Measurements from ENCODE around the gene PHYKPL.

PHYKPL gene

GRCh38 chr5:178208540-178209227 is 23.9 kb downstream of the PHYKPL start:
- TF ChIP-seq, protein P1, sequence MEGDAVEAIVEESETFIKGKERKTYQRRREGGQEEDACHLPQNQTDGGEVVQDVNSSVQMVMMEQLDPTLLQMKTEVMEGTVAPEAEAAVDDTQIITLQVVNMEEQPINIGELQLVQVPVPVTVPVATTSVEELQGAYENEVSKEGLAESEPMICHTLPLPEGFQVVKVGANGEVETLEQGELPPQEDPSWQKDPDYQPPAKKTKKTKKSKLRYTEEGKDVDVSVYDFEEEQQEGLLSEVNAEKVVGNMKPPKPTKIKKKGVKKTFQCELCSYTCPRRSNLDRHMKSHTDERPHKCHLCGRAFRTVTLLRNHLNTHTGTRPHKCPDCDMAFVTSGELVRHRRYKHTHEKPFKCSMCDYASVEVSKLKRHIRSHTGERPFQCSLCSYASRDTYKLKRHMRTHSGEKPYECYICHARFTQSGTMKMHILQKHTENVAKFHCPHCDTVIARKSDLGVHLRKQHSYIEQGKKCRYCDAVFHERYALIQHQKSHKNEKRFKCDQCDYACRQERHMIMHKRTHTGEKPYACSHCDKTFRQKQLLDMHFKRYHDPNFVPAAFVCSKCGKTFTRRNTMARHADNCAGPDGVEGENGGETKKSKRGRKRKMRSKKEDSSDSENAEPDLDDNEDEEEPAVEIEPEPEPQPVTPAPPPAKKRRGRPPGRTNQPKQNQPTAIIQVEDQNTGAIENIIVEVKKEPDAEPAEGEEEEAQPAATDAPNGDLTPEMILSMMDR (IDR thresholded peaks at IDR 0.05; ENCODE audit: low read depth, low read length): no peak
- DNase-seq (ENCODE audit: low read depth in 2 of 2): no peak
- no peak overlapping the region for H3K4me3 ChIP-seq (replicated peaks in 1 of 2; ENCODE audit: low read depth in 2 of 2, low read length in 2 of 2)

DNA sequence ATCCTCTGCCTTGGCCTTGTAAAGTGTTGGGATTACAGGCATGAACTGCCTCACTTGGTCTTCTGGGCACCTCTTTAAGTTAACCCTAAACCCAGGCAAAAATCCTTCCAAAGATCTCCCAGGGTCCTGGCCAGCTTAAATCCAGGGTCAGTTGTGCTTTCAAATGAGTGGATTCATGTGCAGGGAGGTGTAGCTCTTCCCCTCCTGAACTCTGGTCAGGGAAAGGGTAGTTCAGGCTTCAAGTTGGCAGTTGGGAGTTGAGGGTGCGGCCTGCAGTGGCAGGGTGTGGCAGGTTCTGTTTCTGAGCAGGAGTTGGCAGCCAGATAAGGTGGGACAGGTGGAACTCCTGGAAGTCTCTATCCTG is 24.7 kb downstream of the PHYKPL start:
- TF ChIP-seq, protein P1 (IDR thresholded peaks at IDR 0.05; ENCODE audit: low read depth, low read length): no peak
- no peak for DNase-seq (ENCODE audit: low read depth in 2 of 2)
- no peak overlapping the region for H3K4me3 ChIP-seq (replicated peaks in 1 of 2; ENCODE audit: low read depth in 2 of 2, low read length in 2 of 2)

DNA sequence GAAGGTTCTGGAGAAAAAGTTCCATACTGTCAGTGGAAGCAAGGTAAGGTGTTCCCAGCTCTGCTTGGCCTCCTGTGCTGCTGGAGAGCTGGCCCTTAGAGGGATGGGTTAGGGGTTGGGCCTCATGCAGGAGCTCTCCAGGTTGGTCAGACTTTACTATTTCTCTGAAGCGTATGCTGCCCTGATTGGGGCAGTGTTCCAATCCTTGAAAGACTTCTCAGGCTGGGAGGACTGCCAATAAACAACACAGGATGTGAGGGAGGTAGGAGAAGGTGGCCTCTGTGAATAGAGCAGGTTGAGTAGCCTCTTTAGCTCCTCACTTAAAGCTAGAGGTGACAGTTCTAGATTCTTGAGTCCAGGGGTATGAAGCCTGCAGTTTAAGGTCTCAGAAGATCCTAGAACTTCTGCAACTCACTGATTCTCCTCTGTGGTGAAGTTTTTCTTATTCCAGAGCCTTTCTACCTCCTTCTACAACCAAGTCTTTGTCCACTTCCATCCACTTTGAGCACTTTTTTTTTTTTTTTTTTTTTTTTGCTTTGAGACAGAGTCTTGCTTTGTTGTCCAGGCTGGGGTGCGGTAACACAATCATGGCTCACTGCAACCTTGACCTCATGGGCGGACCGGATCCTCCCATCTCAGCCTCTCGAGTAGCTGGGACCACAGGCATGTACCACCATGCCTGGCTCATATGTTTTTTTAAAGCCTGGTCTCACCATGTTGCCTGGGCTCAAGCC is 25.3 kb downstream of the PHYKPL start:
- TF ChIP-seq, protein P1 (IDR thresholded peaks at IDR 0.05; ENCODE audit: low read depth, low read length): no peak
- H3K4me3 ChIP-seq (replicated peaks in 1 of 2; ENCODE audit: low read depth in 2 of 2, low read length in 2 of 2): peak overlapping the region in 1 of 2 donors; percentile 73
- DNase-seq (ENCODE audit: low read depth in 2 of 2): peak; percentile 69 to 83

GRCh38 chr5:178206166-178207101 is 26.2 kb downstream of the PHYKPL start:
- TF ChIP-seq, protein P1 (IDR thresholded peaks at IDR 0.05; ENCODE audit: low read depth, low read length): no peak
- DNase-seq (ENCODE audit: low read depth in 2 of 2): peak; percentile 28 to 36

DNA sequence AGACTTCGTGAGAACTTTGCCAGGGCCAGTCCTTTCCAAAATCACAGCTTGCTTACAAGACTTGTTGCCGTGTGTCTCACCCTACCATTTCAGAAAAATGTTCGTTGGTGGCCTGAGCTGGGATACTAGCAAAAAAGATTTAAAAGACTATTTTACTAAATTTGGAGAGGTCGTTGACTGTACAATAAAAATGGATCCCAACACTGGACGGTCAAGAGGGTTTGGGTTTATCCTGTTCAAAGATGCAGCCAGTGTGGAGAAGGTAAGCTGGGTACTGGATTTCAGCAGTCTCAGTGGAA is 26.9 kb downstream of the PHYKPL start:
- TF ChIP-seq, protein P1 (IDR thresholded peaks at IDR 0.05; ENCODE audit: low read depth, low read length): no peak
- peak overlapping the region; percentile 72 to 73 for H3K4me3 ChIP-seq (replicated peaks in 1 of 2; ENCODE audit: low read depth in 2 of 2, low read length in 2 of 2)
- DNase-seq (ENCODE audit: low read depth in 2 of 2): no peak

More at GRCh38 chr5:178206166-178207101, 26.2 kb downstream of the PHYKPL start:
- peak overlapping the region; percentile 72 to 73 for H3K4me3 ChIP-seq (replicated peaks in 1 of 2; ENCODE audit: low read depth in 2 of 2, low read length in 2 of 2)

GRCh38 chr5:178204935-178205748 is 27.5 kb downstream of the PHYKPL start:
- DNase-seq (ENCODE audit: low read depth in 2 of 2): peak; percentile 76 to 82
- TF ChIP-seq, protein P1 (IDR thresholded peaks at IDR 0.05; ENCODE audit: low read depth, low read length): no peak
- H3K4me3 ChIP-seq (replicated peaks in 1 of 2; ENCODE audit: low read depth in 2 of 2, low read length in 2 of 2): peak overlapping the region; percentile 72 to 73
